ENCODE measurements around the gene GPX6.

GPX6 gene

DNA sequence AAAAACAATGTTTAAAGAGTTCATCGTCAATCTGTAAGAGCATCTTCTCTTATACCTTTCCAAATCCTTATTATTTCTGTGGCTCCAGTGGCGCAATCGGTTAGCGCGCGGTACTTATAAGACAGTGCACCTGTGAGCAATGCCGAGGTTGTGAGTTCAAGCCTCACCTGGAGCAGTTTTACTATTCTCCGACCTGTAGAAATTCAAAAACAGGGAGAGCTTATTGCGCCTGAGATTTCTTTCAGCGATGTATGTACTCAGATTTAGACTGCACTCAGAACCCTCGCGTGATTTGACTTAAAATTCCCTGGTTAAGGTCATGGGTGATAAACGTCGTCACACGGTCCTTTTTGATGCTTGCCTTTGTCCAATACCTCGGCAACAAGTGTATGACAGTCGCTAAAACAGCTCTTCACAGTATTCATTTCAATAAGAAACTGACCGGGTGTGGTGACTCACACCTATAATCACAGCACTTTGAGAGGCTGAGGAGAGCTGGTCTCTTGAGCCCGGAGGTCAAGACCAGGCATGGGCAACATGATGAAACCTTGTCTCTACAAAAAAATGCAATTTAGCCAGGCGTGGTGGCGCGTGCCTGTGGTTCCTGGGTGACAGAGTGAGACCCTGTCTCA is 22.0 kb upstream of the GPX6 start:
- no peak for TF ChIP-seq CTCF (IDR thresholded peaks at IDR 0.05; ENCODE audit: control insufficient read depth, insufficient read depth, low read depth, low read length, missing control alignments)
- no peak for DNase-seq (ENCODE audit: low read depth)
- H3K4me3 ChIP-seq (ENCODE audit: control insufficient read depth, low read depth, low read length) = no peak overlapping the region

DNA sequence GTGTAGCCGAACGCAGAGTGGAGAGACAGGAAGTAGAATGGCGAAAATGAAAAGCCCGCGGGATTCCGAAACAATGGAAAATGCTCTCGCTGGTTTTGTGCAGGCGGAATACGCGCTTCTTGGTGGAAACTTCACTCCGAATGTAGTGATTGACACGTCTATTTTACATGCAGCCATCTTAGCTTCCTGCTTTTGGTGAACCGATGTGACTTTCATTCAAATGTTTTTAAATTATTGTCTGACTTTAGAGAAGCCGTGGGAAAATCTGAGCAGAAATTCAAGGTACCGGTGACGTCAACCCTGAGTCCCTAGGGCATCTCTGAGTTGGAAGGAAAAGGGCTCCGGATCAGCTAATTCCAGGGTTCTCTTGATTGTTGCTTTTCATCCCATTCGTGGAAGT is 21.5 kb upstream of the GPX6 start:
- no peak for DNase-seq (ENCODE audit: low read depth)
- TF ChIP-seq CTCF (IDR thresholded peaks at IDR 0.05; ENCODE audit: control insufficient read depth, insufficient read depth, low read depth, low read length, missing control alignments) = no peak
- no peak overlapping the region for H3K4me3 ChIP-seq (ENCODE audit: control insufficient read depth, low read depth, low read length)

DNA sequence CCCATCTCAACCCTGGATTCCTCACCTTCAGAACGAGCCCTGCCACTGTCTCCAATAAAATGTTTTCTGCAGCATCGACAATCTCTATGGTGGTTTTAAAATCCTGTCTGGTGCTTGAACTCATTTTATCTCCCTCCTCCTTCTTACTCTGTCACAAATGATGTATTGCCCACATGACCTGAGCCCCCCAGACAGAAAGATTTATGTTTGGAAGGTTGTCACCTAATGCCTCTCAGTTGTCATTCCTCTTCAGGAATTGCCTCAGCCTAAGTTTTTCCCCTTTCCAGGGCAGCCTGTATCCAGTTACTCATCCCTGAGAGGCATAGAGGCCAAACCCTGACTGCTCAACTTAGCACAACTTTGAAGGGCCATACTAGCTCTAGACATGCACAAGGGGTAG is 19.3 kb upstream of the GPX6 start:
- no peak for DNase-seq (ENCODE audit: low read depth)
- no peak overlapping the region for H3K4me3 ChIP-seq (ENCODE audit: control insufficient read depth, low read depth, low read length)
- no peak for TF ChIP-seq CTCF (IDR thresholded peaks at IDR 0.05; ENCODE audit: control insufficient read depth, insufficient read depth, low read depth, low read length, missing control alignments)

DNA sequence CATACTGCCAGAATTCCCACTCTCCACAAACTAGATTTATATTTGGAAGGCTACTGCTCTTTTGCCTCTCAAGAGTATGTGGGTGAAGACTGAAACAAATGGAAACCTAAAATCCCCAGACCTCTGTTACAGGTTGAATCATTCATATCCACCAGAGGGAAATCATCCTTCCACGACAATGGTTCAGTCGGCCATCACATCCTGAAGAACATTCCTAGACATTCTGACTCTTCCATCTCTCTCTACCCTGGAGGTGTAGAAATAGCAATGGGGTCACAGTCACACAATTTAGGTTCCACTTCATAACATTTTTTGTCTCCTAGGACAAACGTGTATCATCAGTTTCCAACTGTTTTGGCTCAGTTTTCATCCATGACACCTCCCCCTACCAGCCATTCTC is 18.7 kb upstream of the GPX6 start:
- DNase-seq (ENCODE audit: low read depth) = no peak
- no peak overlapping the region for H3K4me3 ChIP-seq (ENCODE audit: control insufficient read depth, low read depth, low read length)
- TF ChIP-seq CTCF (IDR thresholded peaks at IDR 0.05; ENCODE audit: control insufficient read depth, insufficient read depth, low read depth, low read length, missing control alignments) = no peak

DNA sequence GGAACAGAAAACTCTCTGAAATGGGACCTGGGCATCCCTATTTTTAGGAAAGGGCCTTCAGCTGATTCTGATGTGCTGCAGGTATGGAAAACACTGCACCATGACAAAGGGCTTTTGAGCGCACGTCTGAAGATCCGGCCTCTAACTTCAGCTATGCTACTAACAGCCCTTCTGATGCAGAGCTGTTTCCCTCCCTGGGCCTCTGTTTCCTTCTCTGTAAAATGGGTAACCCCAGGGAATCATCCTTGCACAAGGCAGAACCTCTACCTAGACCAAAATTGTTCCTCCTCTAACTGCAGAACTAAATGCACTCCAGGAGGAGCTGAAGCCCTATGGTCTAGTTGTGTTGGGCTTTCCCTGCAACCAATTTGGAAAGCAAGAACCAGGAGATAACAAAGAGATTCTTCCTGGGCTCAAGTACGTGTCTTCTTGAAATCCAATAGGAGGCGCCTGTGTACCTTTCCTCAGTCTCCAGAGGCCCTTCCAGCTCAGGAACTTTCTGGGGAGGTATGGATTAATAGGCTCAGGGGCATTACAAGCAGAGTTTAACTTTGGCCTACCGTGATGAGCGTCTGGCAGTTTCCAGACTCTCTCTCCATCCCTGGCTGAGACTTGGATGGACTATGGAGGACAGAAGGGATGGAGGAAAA is 16.0 kb upstream of the GPX6 start:
- no peak for DNase-seq (ENCODE audit: low read depth)
- no peak for TF ChIP-seq CTCF (IDR thresholded peaks at IDR 0.05; ENCODE audit: control insufficient read depth, insufficient read depth, low read depth, low read length, missing control alignments)
- H3K4me3 ChIP-seq (ENCODE audit: control insufficient read depth, low read depth, low read length) = no peak overlapping the region

DNA sequence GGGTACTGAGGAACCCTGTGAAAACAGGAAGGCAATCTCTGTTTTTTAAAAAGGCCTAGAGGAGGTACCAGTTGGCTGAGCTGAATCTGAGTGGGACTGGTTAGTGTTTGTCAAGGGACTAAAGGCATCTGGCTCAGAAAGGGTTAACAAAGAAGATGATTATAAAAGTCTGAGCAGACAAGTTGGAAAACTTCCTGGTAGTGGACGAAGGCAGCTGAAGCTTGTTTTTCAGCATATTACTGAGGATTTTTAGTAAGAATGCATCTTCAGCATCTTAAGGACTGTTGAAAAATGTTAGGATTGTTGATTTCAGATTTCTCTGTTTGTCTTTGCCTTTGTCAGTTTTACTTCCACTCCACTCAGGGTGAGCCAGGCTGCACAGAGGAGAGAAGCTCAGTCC is 15.2 kb upstream of the GPX6 start:
- no peak for DNase-seq (ENCODE audit: low read depth)
- no peak overlapping the region for H3K4me3 ChIP-seq (ENCODE audit: control insufficient read depth, low read depth, low read length)
- no peak for TF ChIP-seq CTCF (IDR thresholded peaks at IDR 0.05; ENCODE audit: control insufficient read depth, insufficient read depth, low read depth, low read length, missing control alignments)
